ENCODE results near the gene RIPOR3.

The RIPOR3 gene

DNA sequence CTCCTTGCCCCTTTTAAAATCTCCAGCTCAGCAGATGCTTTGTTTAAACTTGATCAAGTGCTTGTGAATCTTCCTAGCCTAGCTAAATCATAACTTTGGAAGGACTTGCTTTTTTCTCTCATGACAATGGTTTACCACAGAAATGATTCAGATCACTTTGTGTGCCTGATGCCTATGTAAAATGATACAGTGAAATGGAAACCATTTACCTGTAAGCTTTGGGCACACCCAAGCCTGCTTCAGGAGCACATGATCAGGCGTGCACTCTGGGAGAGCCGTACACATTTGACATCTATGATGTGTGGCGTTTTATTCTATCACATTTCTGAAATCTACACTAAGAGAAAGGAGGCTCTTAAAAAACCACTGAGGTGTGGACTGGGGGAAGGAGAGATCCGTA lies 140.1 kb downstream of the RIPOR3 start:
- no peak for DNase-seq (ENCODE audit: low read depth in 1 of 2, low spot score in 1 of 2)
- H3K27ac ChIP-seq (replicated peaks): no peak overlapping the region

DNA sequence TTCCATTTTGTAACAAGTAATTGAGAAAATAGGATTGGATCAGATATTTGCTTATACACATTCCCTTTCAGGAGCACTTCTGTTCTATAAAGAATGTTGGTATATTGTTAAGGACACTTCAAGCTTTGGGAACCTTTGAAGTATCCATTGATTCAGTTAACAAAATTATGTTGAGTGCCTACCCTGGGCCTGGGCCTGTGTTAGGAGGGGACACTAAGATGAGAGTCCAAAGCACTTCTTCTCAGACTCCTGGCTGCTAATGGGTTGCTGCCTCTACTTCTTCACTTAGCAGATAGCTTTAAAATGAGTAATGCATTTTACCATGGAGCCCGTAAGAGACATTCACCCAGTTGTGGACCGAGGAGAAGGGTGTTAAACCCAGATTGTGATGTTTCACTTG lies 140.8 kb downstream of the RIPOR3 start:
- no peak for DNase-seq (ENCODE audit: low read depth in 1 of 2, low spot score in 1 of 2)
- Histone ChIP-seq H3K4me3 (replicated peaks; ENCODE audit: insufficient read depth, low read length) (no peak overlapping the region), H3K27me3 (ENCODE audit: insufficient read depth, poor library complexity, severe bottlenecking) (no peaks in the 10 kb centered on the region), H3K27ac (replicated peaks) (no peak overlapping the region)
- TF ChIP-seq GABPA (IDR thresholded peaks at IDR 0.05; ENCODE audit: low read depth): no peak
- TF ChIP-seq, protein P1, sequence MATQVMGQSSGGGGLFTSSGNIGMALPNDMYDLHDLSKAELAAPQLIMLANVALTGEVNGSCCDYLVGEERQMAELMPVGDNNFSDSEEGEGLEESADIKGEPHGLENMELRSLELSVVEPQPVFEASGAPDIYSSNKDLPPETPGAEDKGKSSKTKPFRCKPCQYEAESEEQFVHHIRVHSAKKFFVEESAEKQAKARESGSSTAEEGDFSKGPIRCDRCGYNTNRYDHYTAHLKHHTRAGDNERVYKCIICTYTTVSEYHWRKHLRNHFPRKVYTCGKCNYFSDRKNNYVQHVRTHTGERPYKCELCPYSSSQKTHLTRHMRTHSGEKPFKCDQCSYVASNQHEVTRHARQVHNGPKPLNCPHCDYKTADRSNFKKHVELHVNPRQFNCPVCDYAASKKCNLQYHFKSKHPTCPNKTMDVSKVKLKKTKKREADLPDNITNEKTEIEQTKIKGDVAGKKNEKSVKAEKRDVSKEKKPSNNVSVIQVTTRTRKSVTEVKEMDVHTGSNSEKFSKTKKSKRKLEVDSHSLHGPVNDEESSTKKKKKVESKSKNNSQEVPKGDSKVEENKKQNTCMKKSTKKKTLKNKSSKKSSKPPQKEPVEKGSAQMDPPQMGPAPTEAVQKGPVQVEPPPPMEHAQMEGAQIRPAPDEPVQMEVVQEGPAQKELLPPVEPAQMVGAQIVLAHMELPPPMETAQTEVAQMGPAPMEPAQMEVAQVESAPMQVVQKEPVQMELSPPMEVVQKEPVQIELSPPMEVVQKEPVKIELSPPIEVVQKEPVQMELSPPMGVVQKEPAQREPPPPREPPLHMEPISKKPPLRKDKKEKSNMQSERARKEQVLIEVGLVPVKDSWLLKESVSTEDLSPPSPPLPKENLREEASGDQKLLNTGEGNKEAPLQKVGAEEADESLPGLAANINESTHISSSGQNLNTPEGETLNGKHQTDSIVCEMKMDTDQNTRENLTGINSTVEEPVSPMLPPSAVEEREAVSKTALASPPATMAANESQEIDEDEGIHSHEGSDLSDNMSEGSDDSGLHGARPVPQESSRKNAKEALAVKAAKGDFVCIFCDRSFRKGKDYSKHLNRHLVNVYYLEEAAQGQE (IDR thresholded peaks at IDR 0.05; ENCODE audit: insufficient replicate concordance, low read depth): no peak
- TF ChIP-seq, protein P2, sequence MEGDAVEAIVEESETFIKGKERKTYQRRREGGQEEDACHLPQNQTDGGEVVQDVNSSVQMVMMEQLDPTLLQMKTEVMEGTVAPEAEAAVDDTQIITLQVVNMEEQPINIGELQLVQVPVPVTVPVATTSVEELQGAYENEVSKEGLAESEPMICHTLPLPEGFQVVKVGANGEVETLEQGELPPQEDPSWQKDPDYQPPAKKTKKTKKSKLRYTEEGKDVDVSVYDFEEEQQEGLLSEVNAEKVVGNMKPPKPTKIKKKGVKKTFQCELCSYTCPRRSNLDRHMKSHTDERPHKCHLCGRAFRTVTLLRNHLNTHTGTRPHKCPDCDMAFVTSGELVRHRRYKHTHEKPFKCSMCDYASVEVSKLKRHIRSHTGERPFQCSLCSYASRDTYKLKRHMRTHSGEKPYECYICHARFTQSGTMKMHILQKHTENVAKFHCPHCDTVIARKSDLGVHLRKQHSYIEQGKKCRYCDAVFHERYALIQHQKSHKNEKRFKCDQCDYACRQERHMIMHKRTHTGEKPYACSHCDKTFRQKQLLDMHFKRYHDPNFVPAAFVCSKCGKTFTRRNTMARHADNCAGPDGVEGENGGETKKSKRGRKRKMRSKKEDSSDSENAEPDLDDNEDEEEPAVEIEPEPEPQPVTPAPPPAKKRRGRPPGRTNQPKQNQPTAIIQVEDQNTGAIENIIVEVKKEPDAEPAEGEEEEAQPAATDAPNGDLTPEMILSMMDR (IDR thresholded peaks at IDR 0.05; ENCODE audit: insufficient read depth, low read length): no peak
- TF ChIP-seq SPI1 (IDR thresholded peaks at IDR 0.05; ENCODE audit: borderline replicate concordance, low read depth): no peak
- no peak for TF ChIP-seq POLR2AphosphoS5 (IDR thresholded peaks at IDR 0.05; ENCODE audit: low read depth)

More for the DNA sequence above, 140.1 kb downstream of the RIPOR3 start:
- no peak overlapping the region for H3K4me3 ChIP-seq (replicated peaks; ENCODE audit: insufficient read depth, low read length)
- TF ChIP-seq POLR2AphosphoS5 (IDR thresholded peaks at IDR 0.05; ENCODE audit: low read depth) (no peak), GABPA (IDR thresholded peaks at IDR 0.05; ENCODE audit: low read depth) (no peak), SPI1 (IDR thresholded peaks at IDR 0.05; ENCODE audit: borderline replicate concordance, low read depth) (no peak)
- TF ChIP-seq, protein P2 (IDR thresholded peaks at IDR 0.05; ENCODE audit: insufficient read depth, low read length): no peak
- TF ChIP-seq, protein P1 (IDR thresholded peaks at IDR 0.05; ENCODE audit: insufficient replicate concordance, low read depth): no peak
- no peaks in the 10 kb centered on the region for H3K27me3 ChIP-seq (ENCODE audit: insufficient read depth, poor library complexity, severe bottlenecking)

DNA sequence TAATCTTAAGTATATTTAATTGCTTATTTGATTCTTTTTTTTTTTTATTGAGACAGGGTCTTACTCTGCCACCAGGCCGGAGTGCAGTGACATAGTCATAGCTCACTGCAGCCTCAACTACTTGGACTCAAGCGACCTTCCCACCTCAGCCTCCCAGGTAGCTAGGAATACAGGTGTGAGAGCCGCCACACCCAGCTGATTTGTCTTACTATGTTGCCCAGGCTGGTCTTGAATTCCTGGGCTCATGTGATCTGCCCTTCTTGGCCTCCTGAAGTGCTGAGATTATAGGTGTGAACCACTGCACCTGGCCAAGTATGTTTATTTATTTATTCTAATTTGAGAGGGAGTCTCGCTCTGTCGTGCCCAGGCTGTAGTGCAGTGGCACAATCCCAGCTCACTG lies 142.9 kb downstream of the RIPOR3 start:
- no peak for DNase-seq (ENCODE audit: low read depth in 1 of 2, low spot score in 1 of 2)
- Histone ChIP-seq H3K27me3 (ENCODE audit: insufficient read depth, poor library complexity, severe bottlenecking) (no peaks in the 10 kb centered on the region), H3K4me3 (replicated peaks; ENCODE audit: insufficient read depth, low read length) (no peak overlapping the region), H3K27ac (replicated peaks) (no peak overlapping the region)
- TF ChIP-seq, protein P2 (IDR thresholded peaks at IDR 0.05; ENCODE audit: insufficient read depth, low read length): no peak
- TF ChIP-seq POLR2AphosphoS5 (IDR thresholded peaks at IDR 0.05; ENCODE audit: low read depth) (no peak), GABPA (IDR thresholded peaks at IDR 0.05; ENCODE audit: low read depth) (no peak), SPI1 (IDR thresholded peaks at IDR 0.05; ENCODE audit: borderline replicate concordance, low read depth) (no peak)
- TF ChIP-seq, protein P1 (IDR thresholded peaks at IDR 0.05; ENCODE audit: insufficient replicate concordance, low read depth): no peak
